IMR-90 (cell line): ENCODE data around the gene FBXO30. TPM values are rescaled to one million over a fixed set of nuclear protein-coding genes. Genes with fewer than 3 reads are reported as not detected.

Experiments
- ATAC-seq: fragments of 200-7000 bp; cut with Tn5 transposase; 2 replicates; pipeline ENCODE4 v1.9.1; 2020; ENCODE audit warnings: low read depth, mild to moderate bottlenecking, moderate library complexity
- BruUV-seq: library from RNA; stranded (reverse); fragments of 400-500 nt; replicated peaks from 2 replicates; lab custom pipeline; 2021; lab: Mats Ljungman, UMichigan
- CTCF ChIA-PET: fragments of 300-600 bp; formaldehyde crosslinking; extraction: SDS; loops from one replicate; lab custom pipeline; 2021; ENCODE audit warnings: antibody characterized with exemption; lab: Yijun Ruan, JAX
- POLR2A ChIA-PET: fragments of 300-600 bp; sonication (Branson Sonifier 250); formaldehyde crosslinking; loops from one replicate; lab custom pipeline; 2022; ENCODE audit warnings: antibody characterized with exemption; ENCODE audit not compliant: unreplicated experiment; lab: Charles Lee
- DNase-seq: peaks from one replicate; pipeline ENCODE4 v3.0.0; 2013
- H2AFZ ChIP-seq: replicated peaks from 2 replicates; pipeline ENCODE3; 2013; ENCODE audit warnings: low read length, mild to moderate bottlenecking; ENCODE audit not compliant: poor library complexity
- H2AK5ac ChIP-seq: 2 replicates; pipeline ENCODE4 v1.6.1; 2013; ENCODE audit warnings: low read depth, low read length, inconsistent platforms
- H2AK9ac ChIP-seq: replicated peaks from 2 replicates; pipeline ENCODE3; 2013; ENCODE audit warnings: mild to moderate bottlenecking, low read depth, low read length, moderate library complexity; ENCODE audit not compliant: poor library complexity
- H2BK120ac ChIP-seq: 2 replicates; pipeline ENCODE4 v1.6.1; 2013; ENCODE audit warnings: low read depth, low read length, inconsistent platforms
- H2BK15ac ChIP-seq: 3 replicates; pipeline ENCODE4 v1.6.1; 2013; ENCODE audit warnings: low read depth, low read length, inconsistent platforms
- H2BK20ac ChIP-seq: 2 replicates; pipeline ENCODE4 v1.6.1; 2013; ENCODE audit warnings: low read depth, mild to moderate bottlenecking, inconsistent platforms, low read length, moderate library complexity
- H2BK5ac ChIP-seq: 2 replicates; pipeline ENCODE4 v1.6.1; 2013; ENCODE audit warnings: mild to moderate bottlenecking, low read depth, low read length, inconsistent platforms; ENCODE audit not compliant: poor library complexity, severe bottlenecking
- H3K14ac ChIP-seq: replicated peaks from 2 replicates; pipeline ENCODE4 v1.6.1; 2013; ENCODE audit warnings: low read depth, low read length, inconsistent platforms
- H3K18ac ChIP-seq: 2 replicates; pipeline ENCODE4 v1.6.1; 2013; ENCODE audit warnings: low read depth, low read length, control low read depth
- H3K23ac ChIP-seq: 2 replicates; pipeline ENCODE4 v1.6.1; 2013; ENCODE audit warnings: low read depth, low read length, inconsistent platforms
- H3K27ac ChIP-seq: 2 replicates; pipeline ENCODE4 v1.5.1; 2013; ENCODE audit warnings: mild to moderate bottlenecking, control low read depth, low read length; ENCODE audit not compliant: insufficient read depth
- H3K27me3 ChIP-seq: 2 replicates; pipeline ENCODE4 v1.6.1; 2013; ENCODE audit warnings: low read length; ENCODE audit not compliant: control insufficient read depth, insufficient read depth
- H3K36me3 ChIP-seq: 2 replicates; pipeline ENCODE4 v1.6.1; 2013; ENCODE audit warnings: low read length, mixed read lengths; ENCODE audit not compliant: control insufficient read depth, insufficient read depth
- H3K4ac ChIP-seq: 2 replicates; pipeline ENCODE4 v1.6.1; 2013; ENCODE audit warnings: low read depth, low read length, inconsistent platforms
- H3K4me1 ChIP-seq: 2 replicates; pipeline ENCODE4 v1.6.1; 2013; ENCODE audit warnings: low read length, mixed read lengths; ENCODE audit not compliant: control insufficient read depth, insufficient read depth
- H3K4me2 ChIP-seq: 2 replicates; pipeline ENCODE4 v1.6.1; 2013; ENCODE audit warnings: low read depth, mild to moderate bottlenecking, control low read depth, low read length, moderate library complexity
- H3K4me3 ChIP-seq: 2 replicates; pipeline ENCODE4 v1.5.1; 2013; ENCODE audit warnings: low read depth, mild to moderate bottlenecking, control low read depth, low read length, moderate library complexity; ENCODE audit not compliant: insufficient read depth
- H3K56ac ChIP-seq: 2 replicates; pipeline ENCODE4 v1.6.1; 2013; ENCODE audit warnings: low read length, inconsistent platforms; ENCODE audit not compliant: insufficient read depth; ENCODE audit errors: extremely low read depth
- H3K79me1 ChIP-seq, 2 experiments: 2 replicates each; pipeline ENCODE4 v1.6.1; 2013; ENCODE audit warnings: low read length in 2 of 2, inconsistent platforms in 1 of 2, low read depth in 1 of 2
- H3K9ac ChIP-seq: 2 replicates; pipeline ENCODE4 v1.6.1; 2013; ENCODE audit warnings: low read depth, low read length, control low read depth
- H3K9me1 ChIP-seq: 2 replicates; pipeline ENCODE4 v1.6.1; 2013; ENCODE audit warnings: low read length, inconsistent platforms; ENCODE audit not compliant: insufficient read depth
- H3K9me3 ChIP-seq: 2 replicates; pipeline ENCODE4 v1.6.1; 2013; ENCODE audit warnings: low read length; ENCODE audit not compliant: control insufficient read depth, insufficient read depth
- H4K20me1 ChIP-seq: 2 replicates; pipeline ENCODE4 v1.6.1; 2013; ENCODE audit warnings: low read length, inconsistent platforms; ENCODE audit not compliant: insufficient read depth
- H4K5ac ChIP-seq: 2 replicates; pipeline ENCODE4 v1.6.1; 2013; ENCODE audit warnings: mild to moderate bottlenecking, low read depth, low read length, control low read depth
- H4K8ac ChIP-seq, 2 experiments: 2 replicates each; pipeline ENCODE4 v1.6.1; 2013; ENCODE audit warnings: low read depth in 2 of 2, low read length in 2 of 2, control low read depth in 1 of 2, inconsistent platforms in 1 of 2
- H4K91ac ChIP-seq: 2 replicates; pipeline ENCODE4 v1.6.1; 2013; ENCODE audit warnings: low read depth, low read length, inconsistent platforms; ENCODE audit not compliant: insufficient read depth
- CEBPB ChIP-seq: IDR thresholded peaks from 2 replicates; pipeline ENCODE4 v1.6.1; 2012; ENCODE audit warnings: low read depth, low read length, improper control_type of control experiment
- MAZ ChIP-seq: IDR thresholded peaks from 2 replicates; pipeline ENCODE4 v1.6.1; 2012; ENCODE audit warnings: low read depth, mild to moderate bottlenecking, low read length, improper control_type of control experiment, moderate library complexity, borderline replicate concordance
- MXI1 ChIP-seq: IDR thresholded peaks from 2 replicates; pipeline ENCODE4 v1.6.1; 2012; ENCODE audit warnings: low read depth, mild to moderate bottlenecking, low read length, moderate library complexity, borderline replicate concordance
- RAD21 ChIP-seq: IDR thresholded peaks from 2 replicates; pipeline ENCODE4 v1.6.1; 2012; ENCODE audit warnings: low read length, improper control_type of control experiment
- RCOR1 ChIP-seq: IDR thresholded peaks from 2 replicates; pipeline ENCODE4 v1.6.1; 2012; ENCODE audit warnings: mild to moderate bottlenecking, low read length, improper control_type of control experiment; ENCODE audit not compliant: insufficient replicate concordance
- dilution Hi-C: fragments of 300-500 bp; cut with HindIII; formaldehyde crosslinking; loops from one replicate; pipeline ENCODE4 v1.14.3; 2018; ENCODE audit warnings: low sequenced_read_pairs; ENCODE audit not compliant: unreplicated experiment
- in situ Hi-C: fragments of 300-500 bp; cut with MboI; formaldehyde crosslinking; loops from 3 replicates; pipeline ENCODE4 v1.14.3; 2019; ENCODE audit warnings: low sequenced_read_pairs, inconsistent platforms, mixed read lengths
- intact Hi-C: fragments of 100-400 bp; cut with micrococcal nuclease; formaldehyde crosslinking; loops from 2 replicates; pipeline ENCODE4 v1.10.0; 2022
- polyA plus RNA-seq, 3 experiments: library from polyadenylated mRNA; depleted of rRNA; stranded (reverse); fragments of >200 nt; gene quantifications; 2 replicates each; pipeline ENCODE4 v1.2.3, GENCODE V29; 2012; ENCODE audit warnings: low replicate concordance in 1 of 3
- total RNA-seq: library from RNA; depleted of rRNA; stranded (reverse); fragments of >200 nt; gene quantifications from 2 replicates; pipeline ENCODE4 v1.2.3, GENCODE V29; 2012

FBXO30 gene
- total and polyA plus RNA-seq, 2 of the 4 experiments (the other 2 are of a cell fraction), result 3.1 to 9.3 TPM

- no peak overlapping the region for H3K56ac ChIP-seq
- H3K18ac ChIP-seq, result no peak overlapping the region
- intact Hi-C loops (no loop called here), dilution Hi-C loops (no loop called here), in situ Hi-C loops (no loop called here)
- H3K4me2 ChIP-seq, result no peak overlapping the region
- H3K9me1 ChIP-seq, result no peaks in the 10 kb centered on the region
- no peak overlapping the region for H3K27ac ChIP-seq
- H2AK9ac ChIP-seq, result no peak overlapping the region
- H3K36me3 ChIP-seq, result no peaks in the 10 kb centered on the region
- no peak overlapping the region for H2BK15ac ChIP-seq
- H4K8ac ChIP-seq, result no peak overlapping the region
- ChIA-PET CTCF (no interaction called here), POLR2A (no interaction called here)
- H3K23ac ChIP-seq, result no peak overlapping the region
- no peak overlapping the region for H3K14ac ChIP-seq
- no peaks in the 10 kb centered on the region for H4K20me1 ChIP-seq
- no peak overlapping the region for H3K9ac ChIP-seq
- DNase-seq (no peak), ATAC-seq (no peak)
- no TSS peak for BruUV-seq
- H4K91ac ChIP-seq, result no peak overlapping the region
- H2BK20ac ChIP-seq, result no peak overlapping the region
- no peaks in the 10 kb centered on the region for H3K9me3 ChIP-seq
- H3K4me1 ChIP-seq, result no peaks in the 10 kb centered on the region
- H4K5ac ChIP-seq, result no peak overlapping the region
- no peak for TF ChIP-seq MAZ
- no peak for TF ChIP-seq MXI1
- no peak for TF ChIP-seq CEBPB
- TF ChIP-seq RAD21, result no peak
- no peak for TF ChIP-seq RCOR1
- H2AFZ ChIP-seq, result no peak overlapping the region
- H3K79me1 ChIP-seq, result no peaks in the 10 kb centered on the region
- H2BK5ac ChIP-seq, result no peak overlapping the region
- no peak overlapping the region for H2BK120ac ChIP-seq
- no peak overlapping the region for H2AK5ac ChIP-seq
- H3K27me3 ChIP-seq, result no peaks in the 10 kb centered on the region
- H3K4me3 ChIP-seq, result no peak overlapping the region
- H3K4ac ChIP-seq, result no peak overlapping the region
Observed at GRCh38 chr6:145830612-145831011, 16.0 kb upstream of the FBXO30 start.
